AG20443 (cell line): ENCODE measurements around the gene RNF168.
"Not testable (repeated sequence)": the region's sequence is repeated elsewhere in the genome, so short reads cannot be mapped to it uniquely, and the experiment has no call there.

Experiments
- DNase-seq: peaks from one replicate; pipeline ENCODE4 v3.0.0; 2012; ENCODE audit warnings: low spot score, mixed read lengths

The RNF168 gene

GRCh38 chr3:196514913-196515621 lies 11.5 kb upstream of the RNF168 start, which contains the start of gene SMCO1:
Gene SMCO1 (minus strand): TSS chr3:196515346. CDS start chr3:196515209, 137 bp downstream.
- DNase-seq: no peak

GRCh38 chr3:196514350-196514716 lies 10.8 kb upstream of the RNF168 start:
- no peak for DNase-seq

GRCh38 chr3:196513697-196514349 lies 10.3 kb upstream of the RNF168 start:
- peak; percentile 27 for DNase-seq

- DNase-seq: not testable (repeated sequence)
Measured at GRCh38 chr3:196511646-196512425, 8.3 kb upstream of the RNF168 start.

GRCh38 chr3:196511108-196511507 lies 7.5 kb upstream of the RNF168 start:
- DNase-seq: not testable (repeated sequence)

GRCh38 chr3:196506687-196507086 lies 3.1 kb upstream of the RNF168 start:
- no peak for DNase-seq

GRCh38 chr3:196504556-196504955 lies 988 bp upstream of the RNF168 start:
- no peak for DNase-seq

- not testable (repeated sequence) for DNase-seq
Measured at GRCh38 chr3:196504077-196504398, 470 bp upstream of the RNF168 start.

GRCh38 chr3:196502775-196503195 lies 783 bp downstream of the RNF168 start:
- peak; percentile 77 for DNase-seq

- no peak for DNase-seq
Measured at GRCh38 chr3:196501316-196502044, 2.1 kb downstream of the RNF168 start.

GRCh38 chr3:196499807-196500524 lies 3.6 kb downstream of the RNF168 start:
- no peak for DNase-seq

GRCh38 chr3:196499061-196499460 lies 4.5 kb downstream of the RNF168 start:
- DNase-seq: peak; percentile 64

- no peak for DNase-seq
Measured at GRCh38 chr3:196498297-196498696, 5.3 kb downstream of the RNF168 start.

- no peak for DNase-seq
Measured at GRCh38 chr3:196496183-196496582, 7.4 kb downstream of the RNF168 start.

GRCh38 chr3:196493292-196493691 lies 10.3 kb downstream of the RNF168 start:
- DNase-seq: no peak

GRCh38 chr3:196492080-196492479 lies 11.5 kb downstream of the RNF168 start:
- DNase-seq: no peak

GRCh38 chr3:196489747-196490146 lies 13.8 kb downstream of the RNF168 start:
- no peak for DNase-seq

GRCh38 chr3:196486263-196486662 lies 17.3 kb downstream of the RNF168 start:
- no peak for DNase-seq

GRCh38 chr3:196477678-196478077 lies 25.9 kb downstream of the RNF168 start:
- no peak for DNase-seq

- DNase-seq: no peak
Measured at GRCh38 chr3:196472286-196472685, 31.3 kb downstream of the RNF168 start.

- DNase-seq: peak; percentile 43
Measured at GRCh38 chr3:196471551-196471950, 32.0 kb downstream of the RNF168 start.

GRCh38 chr3:196470182-196470581 lies 33.4 kb downstream of the RNF168 start:
- not testable (repeated sequence) for DNase-seq
